Fibroblast of pulmonary artery (primary cell): ENCODE data around the gene KIF4B.

Source experiments
- DNase-seq: peaks from one replicate; pipeline ENCODE4 v3.0.0-alpha.2; 2010; ENCODE audit warnings: low read depth
- H3K4me3 ChIP-seq: replicated peaks from 2 replicates; pipeline ENCODE4 v1.5.1; 2011; ENCODE audit warnings: low read depth, mild to moderate bottlenecking, control low read depth, low read length, moderate library complexity
- CTCF ChIP-seq: IDR thresholded peaks from 2 replicates; pipeline ENCODE4 v1.5.1; 2011; ENCODE audit warnings: mild to moderate bottlenecking, control low read depth, low read length, inconsistent platforms; ENCODE audit errors: missing control alignments

The KIF4B gene

GRCh38 chr5:155056644-155057269, 43.2 kb downstream of the KIF4B start:
- TF ChIP-seq CTCF: no peak
- H3K4me3 ChIP-seq: no peak overlapping the region
- DNase-seq: no peak

DNA sequence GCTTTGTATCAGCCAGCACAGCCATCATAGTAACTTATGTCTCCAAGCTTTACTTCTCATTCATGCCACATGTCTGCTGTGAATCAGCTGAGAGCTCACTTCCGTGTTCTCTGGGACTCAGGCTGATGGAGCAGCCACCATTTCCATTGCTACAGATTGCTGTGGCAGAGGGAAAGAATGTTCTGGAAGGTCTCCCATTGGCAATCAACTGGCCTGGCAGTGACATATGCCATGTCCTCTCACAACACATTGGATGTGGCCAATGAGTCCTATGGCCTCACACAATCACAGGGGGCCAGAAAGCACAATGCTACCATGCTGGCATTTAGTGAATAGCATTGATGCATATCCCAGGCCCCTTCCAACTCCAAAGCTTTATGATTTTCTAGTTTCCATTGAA, 44.1 kb downstream of the KIF4B start:
- no peak for DNase-seq
- no peak overlapping the region for H3K4me3 ChIP-seq

GRCh38 chr5:155064580-155064979, 51.0 kb downstream of the KIF4B start:
- no peak for DNase-seq
- no peak for TF ChIP-seq CTCF
- no peak overlapping the region for H3K4me3 ChIP-seq

More for the DNA sequence above, 44.1 kb downstream of the KIF4B start:
- TF ChIP-seq CTCF: no peak

DNA sequence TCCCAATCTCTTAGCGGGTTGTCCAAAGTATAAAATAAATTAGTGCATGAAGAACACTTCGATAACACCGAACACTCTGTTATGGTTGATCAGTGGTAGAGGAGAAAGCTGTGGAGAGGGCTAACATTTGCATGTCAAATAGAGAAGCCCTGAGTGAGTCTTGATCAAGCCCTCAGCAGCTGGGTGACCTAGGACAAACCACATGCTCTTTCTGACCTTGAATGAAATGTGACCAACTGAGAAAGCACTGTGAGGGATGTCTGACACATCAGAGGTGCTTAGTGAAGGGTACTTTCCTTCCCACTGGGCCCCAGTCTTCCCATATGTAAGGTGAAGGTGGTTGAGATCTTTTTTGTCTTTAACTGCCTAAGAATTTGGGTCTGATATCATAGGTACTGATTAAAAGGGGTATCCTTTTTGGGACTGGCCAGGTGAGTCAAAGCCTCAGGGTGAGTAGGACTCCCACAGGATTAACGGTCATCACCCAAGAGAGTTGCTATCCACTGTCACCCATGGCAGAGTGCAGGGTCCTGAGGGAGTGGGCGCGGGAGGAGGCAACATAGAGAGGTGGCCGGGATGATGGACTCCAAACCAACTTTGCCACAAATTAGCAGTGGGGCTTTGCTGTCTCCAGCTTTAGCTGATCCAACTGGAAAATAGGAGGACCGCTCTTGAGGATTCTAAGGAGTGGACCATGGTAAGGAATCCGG, 53.5 kb downstream of the KIF4B start:
- DNase-seq: no peak
- no peak for TF ChIP-seq CTCF
- no peak overlapping the region for H3K4me3 ChIP-seq
